Neuronal stem cell (in vitro differentiated cells): Measurements from ENCODE around the gene CCDC32.

ENCODE experiments used
- DNase-seq: peaks from one replicate; pipeline ENCODE4 v3.0.0-alpha.2; 2013; ENCODE audit warnings: low spot score
- H2AFZ ChIP-seq: one replicate; pipeline ENCODE4 v1.6.1; 2013; ENCODE audit warnings: mild to moderate bottlenecking, low read length, inconsistent platforms
- H2AK5ac ChIP-seq: 2 replicates; pipeline ENCODE4 v1.6.1; 2013; ENCODE audit warnings: low read depth, mild to moderate bottlenecking, inconsistent platforms, low read length, moderate library complexity, mixed read lengths
- H2BK120ac ChIP-seq: 2 replicates; pipeline ENCODE4 v1.6.1; 2013; ENCODE audit warnings: low read depth, mild to moderate bottlenecking, inconsistent platforms, low read length, moderate library complexity, mixed read lengths
- H2BK12ac ChIP-seq: one replicate; pipeline ENCODE4 v1.6.1; 2013; ENCODE audit warnings: low read length, inconsistent platforms
- H2BK15ac ChIP-seq: 2 replicates; pipeline ENCODE4 v1.6.1; 2013; ENCODE audit warnings: mild to moderate bottlenecking, low read length, inconsistent platforms, mixed read lengths
- H2BK5ac ChIP-seq: one replicate; pipeline ENCODE4 v1.6.1; 2013; ENCODE audit warnings: inconsistent platforms, mild to moderate bottlenecking, low read length, moderate library complexity
- H3K14ac ChIP-seq: one replicate; pipeline ENCODE4 v1.6.1; 2013; ENCODE audit warnings: low read length, inconsistent platforms
- H3K18ac ChIP-seq: 2 replicates; pipeline ENCODE4 v1.6.1; 2013; ENCODE audit warnings: low read length, inconsistent platforms
- H3K23ac ChIP-seq: 2 replicates; pipeline ENCODE4 v1.6.1; 2013; ENCODE audit warnings: low read depth, mild to moderate bottlenecking, mixed read lengths, low read length, inconsistent platforms; ENCODE audit not compliant: poor library complexity
- H3K27ac ChIP-seq: replicated peaks from 3 replicates; pipeline ENCODE4 v1.5.1; 2013; ENCODE audit warnings: low read length, inconsistent platforms
- H3K27me3 ChIP-seq, 3 experiments: 2 replicates each; pipeline ENCODE4 v1.6.1; 2013; ENCODE audit warnings: low read length in 3 of 3, mild to moderate bottlenecking in 2 of 3, inconsistent platforms in 1 of 3, low read depth in 1 of 3, mixed read lengths in 1 of 3, moderate library complexity in 1 of 3; ENCODE audit not compliant: control insufficient read depth in 3 of 3, insufficient read depth in 3 of 3
- H3K36me3 ChIP-seq, 2 donors: replicated peaks in 1 of 2; 2 replicates each; pipeline ENCODE4 v1.6.1; 2013; ENCODE audit warnings: low read length in 2 of 2; ENCODE audit not compliant: control insufficient read depth in 2 of 2, insufficient read depth in 2 of 2
- H3K4ac ChIP-seq: 2 replicates; pipeline ENCODE4 v1.6.1; 2013; ENCODE audit warnings: inconsistent platforms, mild to moderate bottlenecking, low read length, moderate library complexity
- H3K4me1 ChIP-seq, 2 donors: 1 replicate in 1 of 2; 2 replicates in 1 of 2; pipeline ENCODE4 v1.6.1; 2013; ENCODE audit warnings: low read length in 2 of 2, low read depth in 1 of 2; ENCODE audit not compliant: control insufficient read depth in 2 of 2, insufficient read depth in 1 of 2
- H3K4me2 ChIP-seq: one replicate; pipeline ENCODE4 v1.6.1; 2013; ENCODE audit warnings: mild to moderate bottlenecking, low read length, inconsistent platforms; ENCODE audit not compliant: insufficient read depth, poor library complexity, severe bottlenecking
- H3K4me3 ChIP-seq, 2 donors: 2 replicates each; pipeline ENCODE4 v1.5.1; 2013; ENCODE audit warnings: low read length in 2 of 2, mild to moderate bottlenecking in 2 of 2, inconsistent platforms in 1 of 2, moderate library complexity in 1 of 2
- H3K79me1 ChIP-seq: one replicate; pipeline ENCODE4 v1.6.1; 2013; ENCODE audit warnings: low read depth, mild to moderate bottlenecking, inconsistent platforms, low read length, moderate library complexity
- H3K9ac ChIP-seq: one replicate; pipeline ENCODE4 v1.6.1; 2013; ENCODE audit warnings: mild to moderate bottlenecking, low read depth, low read length, inconsistent platforms; ENCODE audit not compliant: poor library complexity
- H3K9me3 ChIP-seq, 2 donors: replicated peaks in 1 of 2; 2 replicates each; pipeline versions ENCODE3 to v1.6.1; 2013; ENCODE audit warnings: low read length in 2 of 2, mild to moderate bottlenecking in 2 of 2, inconsistent platforms in 1 of 2, low read depth in 1 of 2, mixed read lengths in 1 of 2, moderate library complexity in 1 of 2; ENCODE audit not compliant: control insufficient read depth in 2 of 2, insufficient read depth in 1 of 2
- H4K8ac ChIP-seq: one replicate; pipeline ENCODE4 v1.6.1; 2013; ENCODE audit warnings: low read depth, mild to moderate bottlenecking, inconsistent platforms, low read length, moderate library complexity
- H4K91ac ChIP-seq: one replicate; pipeline ENCODE4 v1.6.1; 2013; ENCODE audit warnings: low read length, low read depth, mild to moderate bottlenecking, inconsistent platforms; ENCODE audit not compliant: poor library complexity
- whole genome bisulfite sequencing, 2 donors: extraction: QIAGEN DNeasy Blood & Tissue Kit; methylation state at CpG; one replicate each; pipeline ENCODE4 v1.1.7; 2013; ENCODE audit warnings: missing lambda C conversion rate in 2 of 2, mixed read lengths in 1 of 2; ENCODE audit not compliant: insufficient read length in 2 of 2, insufficient replicate concordance in 1 of 2; ENCODE audit errors: extremely low coverage in 2 of 2; 5-methylcytosine and 5-hydroxymethylcytosine counted together

The CCDC32 gene

DNA sequence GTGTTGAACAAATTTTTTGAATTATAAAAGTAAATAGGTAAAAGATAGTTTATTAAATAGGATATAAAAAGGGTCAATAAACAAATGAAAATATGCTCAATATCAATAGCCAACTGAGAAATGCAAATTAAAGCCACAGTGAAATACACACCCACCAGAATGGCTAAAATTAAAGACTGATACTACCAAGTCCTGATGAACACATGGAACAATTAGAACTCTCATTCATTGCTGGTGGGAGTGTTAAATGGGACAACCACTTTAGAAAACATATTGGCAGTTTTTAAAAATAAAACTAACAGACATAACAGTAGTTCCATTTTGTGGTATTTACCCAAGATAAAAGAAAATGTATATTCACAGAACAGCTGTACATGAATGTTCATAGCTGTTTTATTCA, 41.2 kb downstream of the CCDC32 start:
- no peaks in the 10 kb centered on the region for H3K4me1 ChIP-seq
- no peak overlapping the region for H2AK5ac ChIP-seq
- H2BK15ac ChIP-seq = no peak overlapping the region
- H3K18ac ChIP-seq = no peak overlapping the region
- no peak overlapping the region for H3K23ac ChIP-seq
- no peak overlapping the region for H2BK120ac ChIP-seq
- no peak overlapping the region for H2AFZ ChIP-seq
- no peak for DNase-seq
- H3K27me3 ChIP-seq = no peaks in the 10 kb centered on the region
- H4K91ac ChIP-seq = no peak overlapping the region
- H2BK5ac ChIP-seq = no peak overlapping the region
- no peak overlapping the region for H3K14ac ChIP-seq
- H3K4me2 ChIP-seq = no peak overlapping the region
- no peaks in the 10 kb centered on the region for H3K36me3 ChIP-seq
- no peak overlapping the region for H2BK12ac ChIP-seq
- no peak overlapping the region for H3K4me3 ChIP-seq
- H3K4ac ChIP-seq = no peak overlapping the region
- no peaks in the 10 kb centered on the region for H3K79me1 ChIP-seq
- H3K9me3 ChIP-seq = no peaks in the 10 kb centered on the region
- H4K8ac ChIP-seq = no peak overlapping the region
- no peak overlapping the region for H3K27ac ChIP-seq
- no peak overlapping the region for H3K9ac ChIP-seq

DNA sequence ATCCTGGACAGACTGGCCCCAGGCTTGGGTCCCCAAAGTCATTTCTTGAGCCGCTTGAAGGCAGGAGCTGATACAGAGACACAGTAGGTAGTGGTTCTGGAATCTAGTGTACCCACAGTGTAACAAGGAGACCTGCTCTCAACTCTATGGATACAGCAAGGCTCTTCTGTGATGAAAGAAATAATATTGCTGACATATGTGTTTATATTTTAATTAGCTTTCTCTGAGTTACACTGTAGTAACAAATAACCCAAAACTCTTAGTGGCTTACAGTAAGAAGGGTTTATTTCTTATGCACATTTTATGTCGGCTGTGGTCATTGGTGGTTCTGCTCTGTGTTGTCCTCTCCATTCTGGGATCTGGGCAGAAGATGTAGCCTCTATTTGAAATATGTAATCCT, 48.5 kb downstream of the CCDC32 start:
- Histone ChIP-seq H3K4ac (no peak overlapping the region), H2BK15ac (no peak overlapping the region), H3K27me3 (peaks cover 6 to 21% (median 20%) of the 10 kb centered on the region in 3 experiments), H3K9ac (no peak overlapping the region), H3K4me3 (no peak overlapping the region), H3K4me1 (peaks cover 0 to 2% of the 10 kb centered on the region in 2 donors), H2AK5ac (no peak overlapping the region), H3K18ac (no peak overlapping the region), H3K14ac (no peak overlapping the region), H3K9me3 (no peaks in the 10 kb centered on the region), H2BK120ac (no peak overlapping the region), H3K23ac (no peak overlapping the region), H4K8ac (no peak overlapping the region), H4K91ac (no peak overlapping the region), H2AFZ (no peak overlapping the region), H3K79me1 (no peaks in the 10 kb centered on the region), H3K36me3 (no peaks in the 10 kb centered on the region), H2BK12ac (no peak overlapping the region), H3K27ac (no peak overlapping the region), H3K4me2 (no peak overlapping the region), H2BK5ac (no peak overlapping the region)
- no peak for DNase-seq
- no CpG with 5 or more reads among the region's 2 CpGs for WGBS, 2 donors

- Histone ChIP-seq H3K4me3 (no peak overlapping the region), H2AFZ (no peak overlapping the region), H3K27me3 (peaks cover 8 to 37% (median 34%) of the 10 kb centered on the region in 3 experiments), H3K36me3 (no peaks in the 10 kb centered on the region), H3K4ac (no peak overlapping the region), H3K18ac (no peak overlapping the region), H2BK12ac (no peak overlapping the region), H2BK5ac (no peak overlapping the region), H4K91ac (no peak overlapping the region), H3K27ac (no peak overlapping the region), H3K9me3 (no peaks in the 10 kb centered on the region), H3K9ac (no peak overlapping the region), H4K8ac (no peak overlapping the region), H3K4me1 (peaks cover 0 to 6% of the 10 kb centered on the region in 2 donors), H3K23ac (no peak overlapping the region), H3K79me1 (no peaks in the 10 kb centered on the region), H2BK15ac (no peak overlapping the region), H3K4me2 (no peak overlapping the region), H3K14ac (no peak overlapping the region), H2AK5ac (no peak overlapping the region), H2BK120ac (no peak overlapping the region)
- no peak for DNase-seq
- no CpG with 5 or more reads among the region's 5 CpGs for WGBS, 2 donors
Measured at GRCh38 chr15:40513609-40514008, 51.2 kb downstream of the CCDC32 start.

GRCh38 chr15:40512440-40512839, 52.4 kb downstream of the CCDC32 start:
- Histone ChIP-seq H4K8ac (no peak overlapping the region), H3K9ac (no peak overlapping the region), H3K14ac (no peak overlapping the region), H2BK15ac (no peak overlapping the region), H2AK5ac (peak overlapping the region; percentile 51), H3K36me3 (no peaks in the 10 kb centered on the region), H3K9me3 (no peaks in the 10 kb centered on the region), H3K27ac (no peak overlapping the region), H2BK5ac (no peak overlapping the region), H2BK12ac (no peak overlapping the region), H3K27me3 (peaks cover 8 to 37% (median 36%) of the 10 kb centered on the region in 3 experiments), H3K79me1 (no peaks in the 10 kb centered on the region), H3K4me2 (no peak overlapping the region), H2BK120ac (no peak overlapping the region), H3K18ac (no peak overlapping the region), H4K91ac (no peak overlapping the region), H2AFZ (peak overlapping the region; percentile 6), H3K4me1 (peaks cover 0 to 6% of the 10 kb centered on the region in 2 donors), H3K4ac (no peak overlapping the region), H3K4me3 (no peak overlapping the region), H3K23ac (no peak overlapping the region)
- no CpG with 5 or more reads among the region's 2 CpGs for WGBS, 2 donors
- DNase-seq = no peak
